HG03354 (cell line): ENCODE data around the gene NPIPB5.
"Not testable (repeated sequence)": the region's sequence is repeated elsewhere in the genome, so short reads cannot be mapped to it uniquely, and the experiment has no call there.

ENCODE experiments used
- ATAC-seq: cut with Tn5 transposase; IDR thresholded peaks from one replicate; pipeline ENCODE4 v1.9.1; 2021; ENCODE audit warnings: mild to moderate bottlenecking; ENCODE audit not compliant: unreplicated experiment, poor library complexity, severe bottlenecking

NPIPB5 gene

DNA sequence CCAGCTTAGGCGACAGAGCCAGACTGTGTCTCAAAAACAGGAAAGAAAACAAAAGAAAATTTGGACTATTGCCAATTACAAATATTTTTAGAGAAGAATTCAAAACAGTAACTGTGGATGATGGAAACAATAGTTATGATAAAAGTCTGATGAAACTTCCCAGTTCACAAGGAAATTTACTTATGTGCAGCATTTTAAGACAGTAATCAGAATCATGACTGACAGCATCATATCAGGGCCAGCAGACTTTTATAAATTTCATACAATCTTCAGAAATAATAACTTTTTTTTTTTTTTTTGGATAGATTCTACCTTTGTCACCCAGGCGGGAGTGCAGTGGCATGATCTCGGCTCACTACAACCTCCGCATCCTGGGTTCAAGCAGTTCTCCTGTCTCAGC, at the start of gene NPIPB5:
NPIPB5 (plus strand) TSS at position 301 of the 400 bp plus-strand sequence. CDS start 2,911 bp downstream, outside the sequence.
- ATAC-seq = not testable (repeated sequence)

DNA sequence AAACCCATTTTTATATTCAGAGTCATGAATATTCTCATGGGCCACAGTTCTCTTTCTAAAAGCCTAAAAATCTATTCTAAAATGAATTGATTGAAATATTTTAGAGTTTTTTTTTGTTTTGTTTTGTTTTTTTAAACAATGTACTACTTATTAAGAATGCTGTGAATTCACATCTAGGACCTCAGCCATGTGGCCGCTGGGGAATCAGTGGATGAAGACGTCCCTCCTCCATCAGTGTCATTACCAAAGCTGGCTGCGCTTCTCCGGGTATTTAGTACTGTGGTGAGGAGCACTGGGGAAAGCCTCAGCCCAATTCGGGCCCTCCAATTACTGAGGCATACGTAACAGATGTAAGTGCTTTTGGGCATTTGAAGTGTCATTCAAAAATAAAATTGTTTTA, 41.8 kb upstream of the NPIPB5 start:
- ATAC-seq = not testable (repeated sequence)

DNA sequence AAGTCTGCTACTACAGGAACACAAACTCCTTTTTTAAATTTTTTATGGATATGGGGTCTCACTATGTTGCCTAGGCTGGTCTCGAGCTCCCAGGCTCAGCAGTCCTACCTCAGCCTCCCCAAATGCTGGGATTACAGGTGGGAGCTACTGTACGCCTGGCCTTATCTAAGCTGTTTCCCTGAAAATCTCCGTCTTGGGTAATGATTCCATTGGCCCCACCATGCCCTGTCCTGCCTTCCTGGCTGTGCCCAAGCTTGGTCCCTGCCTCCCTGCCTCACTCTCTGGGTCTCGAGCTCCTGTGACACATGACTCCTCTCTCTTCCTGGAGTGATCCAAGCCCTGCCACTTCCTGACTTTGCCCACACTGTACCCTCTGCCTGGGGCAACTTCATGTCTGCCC, 27.3 kb downstream of the NPIPB5 start:
- not testable (repeated sequence) for ATAC-seq

- not testable (repeated sequence) for ATAC-seq
Measured at GRCh38 chr16:22544809-22545208, 34.1 kb downstream of the NPIPB5 start.

DNA sequence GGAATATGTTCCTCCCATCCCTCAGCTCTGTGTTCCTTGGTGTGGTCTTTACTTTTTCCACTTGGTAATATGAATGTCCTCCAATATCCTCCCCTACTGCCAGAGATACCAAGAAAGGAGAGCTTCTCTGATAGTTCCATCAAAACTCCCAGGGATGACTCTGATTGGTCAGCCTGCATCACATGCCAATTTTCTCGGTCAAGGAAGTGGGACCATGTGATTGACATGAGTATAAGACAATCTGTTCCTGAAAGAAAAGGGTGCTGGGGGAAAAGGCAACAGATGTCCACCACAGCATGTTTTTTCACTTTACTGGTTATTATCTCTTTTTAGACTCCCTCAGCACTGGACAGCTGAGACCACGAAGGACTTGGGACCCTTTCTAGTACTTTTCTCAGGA, 35.9 kb downstream of the NPIPB5 start:
- ATAC-seq = not testable (repeated sequence)

- not testable (repeated sequence) for ATAC-seq
Measured at GRCh38 chr16:22547170-22547765, 36.6 kb downstream of the NPIPB5 start.

DNA sequence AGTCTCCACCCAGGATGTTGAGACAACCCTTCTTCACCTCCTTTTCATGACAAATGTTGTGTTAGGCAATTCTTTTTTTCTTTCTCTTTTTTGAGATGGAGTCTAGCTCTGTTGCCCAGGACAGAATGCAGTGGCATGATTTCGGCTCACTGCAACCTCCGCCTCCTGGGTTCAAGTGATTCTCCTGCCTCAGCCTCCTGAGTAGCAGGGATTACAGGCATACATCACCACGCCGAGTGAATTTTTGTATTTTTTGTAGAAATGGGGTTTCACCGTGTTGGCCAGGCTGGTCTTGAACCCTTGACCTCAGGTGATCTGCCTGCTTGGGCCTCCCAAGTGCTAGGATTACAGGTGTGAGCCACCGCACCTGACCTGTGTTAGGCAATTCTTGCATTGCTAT, 39.2 kb downstream of the NPIPB5 start:
- not testable (repeated sequence) for ATAC-seq

- ATAC-seq = not testable (repeated sequence)
Measured at GRCh38 chr16:22551143-22551542, 40.5 kb downstream of the NPIPB5 start.

DNA sequence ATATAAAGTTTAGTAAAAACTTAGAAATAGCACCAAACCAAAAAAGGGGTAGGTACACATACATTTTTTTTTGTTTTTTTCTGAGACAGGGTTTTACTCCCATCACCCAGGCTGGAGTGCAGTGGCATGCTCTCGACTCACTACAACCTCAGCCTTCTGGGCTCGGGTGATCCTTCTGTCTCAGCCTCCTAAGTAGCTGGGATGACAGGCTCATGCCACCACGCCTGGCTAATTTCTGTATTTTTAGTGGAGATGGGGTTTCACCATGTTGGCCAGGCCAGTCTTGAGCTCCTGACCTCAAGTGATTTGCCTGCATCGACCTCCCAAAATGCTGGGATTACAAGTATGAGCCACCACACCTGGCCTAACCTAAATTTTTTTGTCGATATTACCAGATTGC, 41.0 kb downstream of the NPIPB5 start:
- not testable (repeated sequence) for ATAC-seq

GRCh38 chr16:22556759-22557158, 46.1 kb downstream of the NPIPB5 start:
- not testable (repeated sequence) for ATAC-seq
